ENCODE results near the gene SPDYE2. TPM values are rescaled to one million over a fixed set of nuclear protein-coding genes. Genes with fewer than 3 reads are reported as not detected.

Gene SPDYE2
- polyA plus RNA-seq, 2 donors, result 0.05 TPM; not detected in 1

Other genes starting within 250 kb of the SPDYE2 start
- gene SPDYE6, start 194.8 kb upstream of the SPDYE2 start, polyA plus RNA-seq, result under 1 TPM in 1 of 2 donors, not detected in 1; 0.22 TPM
- gene PRKRIP1, start 154.9 kb upstream of the SPDYE2 start, polyA plus RNA-seq, result 10 to 100 TPM; 15.9 to 21.1 TPM
- 1 to 10 TPM in 1 of 2 donors, under 1 TPM in 1; 0.71 to 1.4 TPM for gene ORAI2, start 117.7 kb upstream of the SPDYE2 start, polyA plus RNA-seq
- 1 to 10 TPM; 7.6 TPM for gene ALKBH4, start 86.4 kb upstream of the SPDYE2 start, polyA plus RNA-seq
- gene LRWD1, start 86.2 kb upstream of the SPDYE2 start, polyA plus RNA-seq, result 1 to 10 TPM; 6.3 to 9.5 TPM
- gene POLR2J, start 72.3 kb upstream of the SPDYE2 start, polyA plus RNA-seq, result 10 to 100 TPM; 68.9 to 89.4 TPM
- 1 to 10 TPM; 4.6 to 4.9 TPM for gene RASA4B, start 33.4 kb upstream of the SPDYE2 start, polyA plus RNA-seq
- gene UPK3BL2, start 7.5 kb upstream of the SPDYE2 start, polyA plus RNA-seq, result 10 to 100 TPM; 13.1 to 92.4 TPM
- 10 to 100 TPM; 39.1 to 71.0 TPM for gene POLR2J3, start 21.4 kb downstream of the SPDYE2 start, polyA plus RNA-seq
- gene RASA4, start 65.5 kb downstream of the SPDYE2 start, polyA plus RNA-seq, result 10 to 100 TPM; 13.0 to 14.3 TPM
- 100 to 1,000 TPM in 1 of 2 donors, 10 to 100 TPM in 1; 91.5 to 366 TPM for gene UPK3BL1, start 91.6 kb downstream of the SPDYE2 start, polyA plus RNA-seq
- not detected for gene SPDYE2B, start 99.1 kb downstream of the SPDYE2 start, polyA plus RNA-seq
- gene POLR2J2, start 120.4 kb downstream of the SPDYE2 start, polyA plus RNA-seq, result 1 to 10 TPM; 2.1 to 4.5 TPM
- gene FAM185A, start 197.8 kb downstream of the SPDYE2 start, polyA plus RNA-seq, result 1 to 10 TPM; 3.5 to 4.9 TPM

Data from esophagus (tissue), 2 donors.